ELR (cell line): ENCODE measurements around the gene NIN.
A peak's percentile ranks its signal among the peaks of the same experiment; 100 is the strongest.
"Not testable (repeated sequence)": the region's sequence is repeated elsewhere in the genome, so short reads cannot be mapped to it uniquely, and the experiment has no call there.

Source experiments
- DNase-seq: peaks from one replicate; pipeline ENCODE4 v3.0.0-alpha.2; 2015; ENCODE audit warnings: low read depth

NIN gene

DNA sequence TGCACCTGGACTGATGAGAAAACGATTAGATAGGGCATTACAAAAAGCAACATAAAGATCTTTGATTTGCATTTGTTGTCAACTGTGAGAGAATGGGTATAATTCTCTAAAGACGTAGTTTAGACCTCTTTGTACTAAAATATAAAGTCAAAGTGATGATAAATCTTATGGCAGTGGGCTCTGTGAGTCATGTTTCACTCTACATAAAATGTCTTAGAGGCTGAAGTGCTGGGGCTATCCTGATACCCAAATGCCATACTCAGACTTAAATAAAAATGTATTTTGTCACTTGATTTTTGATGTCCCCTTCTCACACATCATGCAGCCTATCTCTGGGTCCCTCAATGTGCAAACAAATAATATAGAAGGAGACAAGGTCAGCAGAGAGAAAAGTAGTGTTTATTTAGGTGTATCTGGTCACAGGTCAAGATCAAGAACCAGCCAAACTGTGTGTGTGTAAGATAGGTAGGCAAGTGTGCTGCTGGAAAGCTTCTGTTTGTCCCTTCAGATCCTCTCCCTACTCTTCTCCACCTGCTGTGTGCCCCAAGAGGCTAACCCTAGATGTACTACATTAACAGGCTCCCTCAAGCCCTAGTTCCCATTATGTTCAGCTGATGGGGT is 7.0 kb upstream of the NIN start:
- no peak for DNase-seq

GRCh38 chr14:50837271-50837670 is 6.3 kb upstream of the NIN start:
- DNase-seq: no peak

- DNase-seq: peak; percentile 84
Measured at GRCh38 chr14:50836515-50836914, 5.6 kb upstream of the NIN start.

DNA sequence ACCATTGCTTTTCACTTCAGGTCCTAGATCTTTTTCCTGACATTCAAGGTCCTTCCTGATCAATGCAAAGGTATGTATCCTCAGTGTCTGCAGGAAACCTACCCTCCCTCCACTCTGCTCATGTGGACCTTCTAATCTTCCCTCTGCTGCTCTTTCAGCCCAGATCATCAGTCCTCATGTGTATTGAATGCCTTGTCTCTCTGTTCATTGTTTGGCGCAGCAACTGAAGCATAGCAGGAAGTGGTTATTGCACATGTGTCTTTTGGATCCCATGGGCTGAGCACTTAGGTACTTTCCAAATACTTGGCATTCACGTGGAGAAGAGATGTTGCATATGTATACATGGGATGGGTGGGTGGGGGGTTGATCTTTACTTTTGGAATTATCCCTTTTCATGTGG is 4.3 kb upstream of the NIN start:
- peak; percentile 54 for DNase-seq

- no peak for DNase-seq
Measured at GRCh38 chr14:50834802-50835276, 3.9 kb upstream of the NIN start.

DNA sequence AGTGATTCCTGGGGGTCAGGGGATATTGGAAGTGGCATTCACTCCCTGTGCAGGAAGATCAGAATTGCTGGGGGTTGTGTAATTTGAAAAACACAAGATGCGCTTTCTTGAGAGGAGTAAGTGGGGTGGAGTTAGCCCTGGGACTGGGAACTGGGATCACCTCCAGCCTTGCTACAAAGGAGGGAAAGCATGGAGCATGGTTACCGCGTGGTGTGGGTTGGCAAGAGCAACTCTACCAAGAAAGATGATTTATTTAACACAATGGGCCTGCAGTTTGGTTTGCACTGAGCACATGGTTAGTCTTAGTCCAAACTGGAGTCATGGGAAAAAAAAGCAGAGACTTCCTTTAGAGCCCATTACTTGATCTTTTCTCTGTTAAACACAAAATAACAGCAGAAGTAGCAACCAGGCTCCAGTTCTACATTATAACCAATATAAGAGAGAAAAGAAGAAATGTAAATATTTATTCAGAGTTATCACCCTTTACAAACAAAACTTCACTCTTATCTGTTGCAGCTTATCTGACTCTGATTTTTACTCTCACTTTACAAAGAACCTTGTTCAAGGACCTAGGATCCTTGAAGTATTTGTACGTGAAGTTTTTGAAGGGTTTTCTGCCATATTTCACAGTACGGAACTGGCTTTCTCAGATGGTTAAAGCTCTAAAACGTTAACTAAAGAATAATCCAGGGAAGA is 2.1 kb upstream of the NIN start:
- no peak for DNase-seq

DNA sequence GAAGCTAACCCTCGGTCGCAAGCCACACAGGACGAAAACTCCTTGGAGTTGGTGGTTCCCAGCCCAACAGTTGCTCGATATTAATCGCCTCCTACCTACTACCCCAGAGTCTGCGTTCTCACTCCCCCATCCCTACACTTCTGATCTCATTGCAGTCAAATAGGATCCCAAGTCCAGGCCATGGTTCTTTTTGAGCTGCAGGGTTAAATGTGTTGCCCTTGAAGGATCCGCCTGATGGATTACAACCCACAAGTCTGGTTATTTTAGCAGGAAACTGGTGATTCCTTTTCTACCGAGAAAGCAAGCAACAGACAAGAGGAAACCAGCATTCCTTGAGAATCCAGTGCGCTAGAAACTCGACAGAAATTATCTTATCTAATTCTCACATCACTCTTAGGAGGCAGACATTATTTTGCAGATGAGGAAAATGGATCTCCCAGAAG is 785 bp upstream of the NIN start:
- peak; percentile 22 for DNase-seq

DNA sequence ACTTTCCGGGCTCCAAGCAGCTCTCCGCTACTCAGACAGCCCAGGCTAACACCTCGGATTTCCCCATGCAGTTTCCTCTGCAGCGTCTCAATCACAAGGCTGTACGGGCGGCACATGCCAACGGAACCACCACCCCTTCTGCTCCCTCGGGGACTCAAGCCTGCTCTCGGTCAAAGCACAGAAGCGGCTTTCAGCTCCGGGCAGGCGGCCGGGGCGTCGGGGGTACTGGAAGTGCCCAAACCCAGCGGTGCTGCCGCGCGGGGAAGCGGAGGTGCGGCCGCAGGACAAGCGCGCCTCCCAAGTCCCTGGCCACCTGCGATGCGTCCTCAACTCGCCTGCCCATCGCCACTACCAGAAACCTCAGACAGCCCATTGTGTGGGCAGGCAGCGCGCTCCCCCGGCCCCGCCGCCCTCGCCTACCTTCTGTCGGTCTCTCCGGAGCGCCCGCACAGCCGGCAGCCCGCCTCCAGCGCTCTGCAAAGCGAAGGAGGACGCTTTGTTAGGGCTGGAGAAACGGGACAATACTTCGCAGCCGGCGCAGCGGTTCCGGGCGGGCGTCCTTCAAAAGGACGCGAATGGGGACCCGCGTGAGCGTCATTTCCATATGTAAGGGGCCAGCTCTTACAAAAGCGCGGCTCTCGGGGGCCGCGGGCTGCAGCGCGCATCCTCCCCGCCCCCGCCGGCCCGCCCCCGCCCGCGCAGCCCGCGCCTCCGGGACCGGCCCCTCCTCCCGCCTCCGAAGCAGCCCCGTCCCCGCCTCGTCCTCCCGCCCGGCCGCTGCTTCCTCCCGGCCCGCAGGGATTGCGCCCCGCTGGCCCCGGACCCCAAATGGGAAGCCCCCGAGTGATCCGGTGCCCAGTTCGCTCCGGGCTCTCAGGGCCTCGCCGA is 674 bp downstream of the NIN start:
- DNase-seq: peak; percentile 60

GRCh38 chr14:50829489-50830043 is 1.4 kb downstream of the NIN start:
- no peak for DNase-seq

- no peak for DNase-seq
Measured at GRCh38 chr14:50828721-50829488, 2.1 kb downstream of the NIN start.

GRCh38 chr14:50826681-50827080 is 4.3 kb downstream of the NIN start:
- no peak for DNase-seq

DNA sequence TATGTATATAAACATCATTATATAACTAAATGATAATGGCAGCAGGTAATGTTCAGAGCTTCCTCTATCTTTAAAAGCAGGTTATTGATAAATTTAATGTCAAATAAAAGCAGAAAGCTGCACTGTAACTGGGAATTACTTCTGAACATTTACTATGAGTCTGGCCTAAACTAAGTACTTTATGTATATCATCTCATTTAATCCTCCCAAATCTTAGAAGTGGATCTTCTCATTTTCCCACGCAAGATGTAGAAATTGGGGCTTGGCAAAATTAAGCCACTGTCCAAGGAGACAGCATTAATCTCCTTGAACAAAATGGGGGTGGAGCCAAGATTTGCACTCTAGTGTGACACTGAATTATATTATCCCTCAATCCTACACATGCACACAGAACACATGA is 5.7 kb downstream of the NIN start:
- no peak for DNase-seq

GRCh38 chr14:50823762-50824636 is 7.0 kb downstream of the NIN start:
- DNase-seq: no peak

GRCh38 chr14:50823051-50823761 is 7.8 kb downstream of the NIN start:
- no peak for DNase-seq

- no peak for DNase-seq
Measured at GRCh38 chr14:50822501-50823042, 8.4 kb downstream of the NIN start.

DNA sequence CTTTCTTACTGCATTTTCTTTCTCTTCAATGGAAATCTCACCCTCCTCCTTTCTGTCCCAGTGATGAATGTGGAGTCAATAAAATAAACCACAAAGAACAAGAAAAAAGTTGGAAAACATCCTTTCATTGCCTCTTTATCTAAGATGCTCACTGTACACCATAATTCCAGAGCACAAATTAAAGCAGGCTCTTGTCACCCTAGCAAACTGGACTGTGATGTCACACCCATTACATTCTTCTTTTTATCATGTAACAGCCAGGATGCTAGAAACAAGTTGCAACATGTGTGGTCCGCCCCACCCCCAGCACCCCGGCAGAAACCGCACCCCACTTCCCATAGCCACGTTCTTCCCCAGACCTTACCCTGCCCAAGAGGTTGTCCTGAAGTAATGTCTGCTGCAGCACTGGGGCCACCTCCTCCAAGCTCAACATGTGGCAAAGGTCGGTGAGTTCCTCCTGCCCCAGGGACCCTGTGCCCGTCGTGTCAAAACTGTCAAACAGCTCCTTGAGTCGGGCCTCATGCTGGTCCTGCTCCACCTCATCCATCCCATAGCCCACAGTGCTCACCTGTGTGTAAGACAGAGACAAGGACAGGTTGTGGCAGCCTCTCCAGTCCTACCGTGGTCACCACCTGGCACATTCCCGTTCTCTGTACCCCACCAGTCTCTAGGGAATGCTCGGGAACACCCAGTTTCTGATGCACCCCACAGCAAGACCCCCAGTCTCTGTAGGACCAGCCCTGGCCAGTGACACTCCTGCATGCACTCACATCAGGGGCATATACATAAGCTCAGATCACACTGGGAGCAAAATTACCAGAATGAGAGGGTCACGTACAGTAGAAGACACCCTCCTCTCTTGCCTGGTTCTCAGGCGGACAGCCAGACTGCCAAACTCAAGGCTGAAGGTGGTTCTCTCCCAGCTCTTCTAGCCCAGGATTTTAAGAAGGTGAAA is 9.2 kb downstream of the NIN start:
- DNase-seq: no peak

- no peak for DNase-seq
Measured at GRCh38 chr14:50820786-50821509, 10.0 kb downstream of the NIN start.

DNA sequence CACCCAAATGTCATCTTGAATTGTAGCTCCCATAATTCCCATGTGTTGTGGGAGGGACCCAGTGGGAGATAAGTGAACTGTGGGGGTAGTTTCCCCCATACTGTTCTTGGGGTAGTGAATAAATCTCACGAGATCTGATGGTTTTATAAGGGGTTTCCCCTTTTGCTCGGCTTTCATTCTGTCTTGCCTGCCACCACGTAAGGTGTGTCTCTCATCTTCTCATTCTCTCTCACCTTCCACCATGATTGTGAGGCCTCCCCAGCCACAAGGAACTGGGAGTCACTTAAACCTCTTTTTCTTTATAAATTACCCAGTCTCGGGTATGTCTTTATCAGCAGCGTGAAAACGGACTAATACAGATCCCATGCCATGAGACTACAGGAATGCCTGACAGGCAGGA is 11.7 kb downstream of the NIN start:
- not testable (repeated sequence) for DNase-seq
